Astrocyte (in vitro differentiated cells and primary cell): ENCODE measurements around the gene KCNQ1. TPM values are rescaled to one million over a fixed set of nuclear protein-coding genes. Genes with fewer than 3 reads are reported as not detected.

ENCODE experiments used
- DNase-seq: peaks from one replicate; pipeline ENCODE4 v3.0.0-alpha.2; 2010; ENCODE audit warnings: low read depth
- FAIRE-seq: peaks from 2 replicates; lab custom pipeline; 2011; peaks lifted over from hg19 to GRCh38; lab: Jason Lieb, UNC
- H2AFZ ChIP-seq: 2 replicates; pipeline ENCODE4 v1.6.0; 2012; ENCODE audit warnings: low read depth, low read length, inconsistent platforms
- H3K27ac ChIP-seq: 2 replicates; pipeline ENCODE4 v1.5.1; 2011; ENCODE audit warnings: low read depth, low read length, inconsistent platforms
- H3K27me3 ChIP-seq: 2 replicates; pipeline ENCODE4 v1.6.0; 2011; ENCODE audit warnings: low read length, inconsistent platforms; ENCODE audit not compliant: insufficient read depth
- H3K36me3 ChIP-seq: 2 replicates; pipeline ENCODE4 v1.5.1; 2011; ENCODE audit warnings: low read length, inconsistent platforms; ENCODE audit not compliant: insufficient read depth
- H3K4me1 ChIP-seq: 2 replicates; pipeline ENCODE4 v1.5.1; 2011; ENCODE audit warnings: low read length, inconsistent platforms; ENCODE audit not compliant: insufficient read depth
- H3K4me2 ChIP-seq: 2 replicates; pipeline ENCODE4 v1.6.0; 2012; ENCODE audit warnings: low read length, inconsistent platforms
- H3K4me3 ChIP-seq: 2 replicates; pipeline ENCODE4 v1.5.1; 2011; ENCODE audit warnings: low read depth, mild to moderate bottlenecking, low read length, inconsistent platforms; ENCODE audit not compliant: insufficient read depth
- H3K79me2 ChIP-seq: 2 replicates; pipeline ENCODE4 v1.6.0; 2012; ENCODE audit warnings: mild to moderate bottlenecking, low read length, inconsistent platforms; ENCODE audit not compliant: insufficient read depth
- H3K9ac ChIP-seq: 2 replicates; pipeline ENCODE4 v1.6.0; 2012; ENCODE audit warnings: mild to moderate bottlenecking, low read length, inconsistent platforms
- H3K9me3 ChIP-seq: 2 replicates; pipeline ENCODE4 v1.5.1; 2012; ENCODE audit warnings: low read depth, mild to moderate bottlenecking, low read length, inconsistent platforms; ENCODE audit not compliant: insufficient read depth
- H4K20me1 ChIP-seq: 2 replicates; pipeline ENCODE4 v1.6.0; 2012; ENCODE audit warnings: low read length, inconsistent platforms; ENCODE audit not compliant: insufficient read depth
- H3K27ac Mint-ChIP-seq: one replicate; pipeline ENCODE4 v1.8.0; 2021; ENCODE audit warnings: mild to moderate bottlenecking, mixed read lengths; ENCODE audit not compliant: unreplicated experiment
- H3K27me3 Mint-ChIP-seq: one replicate; pipeline ENCODE4 v1.8.0; 2021; ENCODE audit warnings: low read depth, mixed read lengths; ENCODE audit not compliant: unreplicated experiment
- H3K36me3 Mint-ChIP-seq: one replicate; pipeline ENCODE4 v1.8.0; 2021; ENCODE audit warnings: low read depth, mixed read lengths; ENCODE audit not compliant: unreplicated experiment
- H3K4me1 Mint-ChIP-seq: one replicate; pipeline ENCODE4 v1.8.0; 2021; ENCODE audit warnings: low read depth, mixed read lengths; ENCODE audit not compliant: unreplicated experiment
- H3K4me3 Mint-ChIP-seq: one replicate; pipeline ENCODE4 v1.8.0; 2021; ENCODE audit warnings: mild to moderate bottlenecking, moderate library complexity, mixed read lengths; ENCODE audit not compliant: unreplicated experiment
- H3K9me3 Mint-ChIP-seq: one replicate; pipeline ENCODE4 v1.8.0; 2021; ENCODE audit warnings: mild to moderate bottlenecking, mixed read lengths; ENCODE audit not compliant: unreplicated experiment
- EZH2 ChIP-seq: IDR thresholded peaks from 2 replicates; pipeline ENCODE4 v1.6.1; 2012; ENCODE audit warnings: mild to moderate bottlenecking, low read length, inconsistent platforms; ENCODE audit not compliant: insufficient read depth
- total RNA-seq: library from RNA; stranded (reverse); gene quantifications from 2 replicates; pipeline ENCODE4 v1.2.1, GENCODE V29; 2021
- TF ChIP-seq, protein P1 (sequence below): IDR thresholded peaks from 2 replicates; pipeline ENCODE4 v1.5.1; 2011; ENCODE audit warnings: low read depth, mild to moderate bottlenecking, inconsistent platforms, low read length, moderate library complexity; ENCODE audit not compliant: insufficient read depth

The KCNQ1 gene
- total RNA-seq, 1 donor from 2014 or later = not detected

DNA sequence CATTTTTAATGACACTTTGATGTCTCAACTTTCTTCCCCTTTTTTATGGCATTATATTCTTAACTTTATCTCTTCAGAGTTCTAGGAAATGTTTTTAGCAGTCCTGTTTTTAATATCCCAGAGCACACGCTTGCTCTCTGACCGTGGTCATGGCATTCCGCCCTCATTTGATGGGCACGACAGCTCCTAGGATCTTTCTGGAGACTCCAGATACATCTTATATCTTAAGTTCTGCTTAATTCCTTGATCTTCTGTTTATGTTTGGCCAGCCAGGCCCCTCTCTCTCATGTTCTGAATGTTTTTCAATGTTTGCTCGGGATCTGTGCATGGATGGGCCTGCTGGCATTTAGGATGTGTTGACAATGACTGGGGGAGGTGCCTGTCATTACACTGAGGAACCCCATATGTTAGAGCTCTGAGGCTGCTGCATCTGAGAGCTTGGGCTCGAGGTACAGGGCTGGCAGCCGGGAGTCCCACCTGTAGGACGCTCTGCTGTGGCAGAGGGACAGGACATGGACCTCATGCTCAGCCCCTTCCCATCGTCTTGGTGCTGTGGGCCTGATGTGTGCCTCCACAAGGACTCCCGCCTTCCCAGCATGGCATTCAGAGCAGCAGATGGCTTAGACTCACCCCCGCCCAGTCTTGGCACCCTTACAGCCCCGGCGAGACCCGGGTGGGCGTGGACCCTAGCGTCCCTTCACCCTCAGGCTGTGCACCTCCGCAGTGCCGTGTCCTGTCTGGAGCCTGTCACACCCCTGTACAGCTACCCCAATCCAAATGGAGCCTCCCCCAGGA lies 365.8 kb downstream of the KCNQ1 start:
- Histone ChIP-seq H3K4me1 (peaks cover 8% of the 10 kb centered on the region), H3K36me3 (no peaks in the 10 kb centered on the region), H3K9me3 (peaks cover 4% of the 10 kb centered on the region), H4K20me1 (no peaks in the 10 kb centered on the region), H3K27ac (no peak overlapping the region), H3K4me2 (no peak overlapping the region), H3K4me3 (no peak overlapping the region), H3K27me3 (peaks cover 18% of the 10 kb centered on the region), H3K9ac (no peak overlapping the region), H3K79me2 (no peaks in the 10 kb centered on the region), H2AFZ (no peak overlapping the region)
- Mint-ChIP-seq H3K27me3 (peaks cover 56% of the 10 kb centered on the region), H3K9me3 (peaks cover 17% of the 10 kb centered on the region), H3K4me1 (no peaks in the 10 kb centered on the region), H3K36me3 (no peaks in the 10 kb centered on the region), H3K27ac (peak overlapping the region; percentile 34), H3K4me3 (no peak overlapping the region)
- no peak for TF ChIP-seq EZH2
- TF ChIP-seq, protein P1, sequence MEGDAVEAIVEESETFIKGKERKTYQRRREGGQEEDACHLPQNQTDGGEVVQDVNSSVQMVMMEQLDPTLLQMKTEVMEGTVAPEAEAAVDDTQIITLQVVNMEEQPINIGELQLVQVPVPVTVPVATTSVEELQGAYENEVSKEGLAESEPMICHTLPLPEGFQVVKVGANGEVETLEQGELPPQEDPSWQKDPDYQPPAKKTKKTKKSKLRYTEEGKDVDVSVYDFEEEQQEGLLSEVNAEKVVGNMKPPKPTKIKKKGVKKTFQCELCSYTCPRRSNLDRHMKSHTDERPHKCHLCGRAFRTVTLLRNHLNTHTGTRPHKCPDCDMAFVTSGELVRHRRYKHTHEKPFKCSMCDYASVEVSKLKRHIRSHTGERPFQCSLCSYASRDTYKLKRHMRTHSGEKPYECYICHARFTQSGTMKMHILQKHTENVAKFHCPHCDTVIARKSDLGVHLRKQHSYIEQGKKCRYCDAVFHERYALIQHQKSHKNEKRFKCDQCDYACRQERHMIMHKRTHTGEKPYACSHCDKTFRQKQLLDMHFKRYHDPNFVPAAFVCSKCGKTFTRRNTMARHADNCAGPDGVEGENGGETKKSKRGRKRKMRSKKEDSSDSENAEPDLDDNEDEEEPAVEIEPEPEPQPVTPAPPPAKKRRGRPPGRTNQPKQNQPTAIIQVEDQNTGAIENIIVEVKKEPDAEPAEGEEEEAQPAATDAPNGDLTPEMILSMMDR = no peak
- DNase-seq (no peak), FAIRE-seq (no peak)

DNA sequence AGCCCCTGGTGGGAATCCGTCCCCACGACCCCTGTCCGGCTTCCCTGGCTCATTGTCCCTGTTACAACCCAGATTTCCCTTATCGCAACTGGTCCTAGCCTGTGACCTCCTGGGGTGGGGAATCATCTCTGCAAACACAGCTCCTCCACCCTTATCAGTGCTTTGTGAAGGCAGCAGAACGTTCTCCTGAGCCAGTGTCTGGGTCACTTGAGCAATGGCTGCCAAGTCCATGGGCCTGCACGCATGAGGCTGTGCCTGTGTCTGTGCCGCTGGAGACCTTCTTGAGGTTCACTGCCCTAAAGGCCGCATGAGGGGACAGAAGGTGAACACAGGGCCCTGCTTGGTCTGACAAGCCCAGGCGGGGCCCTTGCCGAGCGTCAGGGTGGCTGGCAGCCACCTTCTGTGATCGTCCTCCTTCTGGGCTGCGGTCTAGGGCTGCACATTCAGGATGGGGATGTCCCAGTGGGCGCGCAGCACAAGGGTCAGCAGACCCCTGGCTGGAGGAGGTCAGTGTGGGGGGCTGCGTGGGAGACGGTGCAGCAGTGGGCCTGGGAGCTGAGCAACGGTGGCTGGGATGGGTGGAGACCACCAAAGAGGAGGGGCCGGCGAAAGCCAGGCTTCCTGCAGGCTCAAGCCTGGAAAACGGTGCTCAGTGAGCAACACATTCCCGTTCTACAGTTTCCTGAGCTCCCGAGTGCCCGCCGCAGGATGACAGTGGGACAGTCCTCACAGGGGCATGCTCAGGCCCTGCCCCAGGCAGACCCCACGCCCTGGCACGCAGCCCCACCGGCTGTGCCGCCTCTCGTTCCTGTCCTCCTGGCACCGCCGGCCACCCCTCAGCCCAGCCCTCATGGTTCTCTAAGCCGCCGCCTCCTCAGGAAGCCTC lies 366.6 kb downstream of the KCNQ1 start:
- FAIRE-seq = no peak
- H3K9me3 Mint-ChIP-seq = peaks cover 21% of the 10 kb centered on the region
- peaks cover 56% of the 10 kb centered on the region for H3K27me3 Mint-ChIP-seq
- H3K27ac Mint-ChIP-seq = peak overlapping the region; percentile 34
- TF ChIP-seq, protein P1 = no peak
- no peak for TF ChIP-seq EZH2
- no peak overlapping the region for H3K4me2 ChIP-seq
- peaks cover 14% of the 10 kb centered on the region for H3K27me3 ChIP-seq
- no peaks in the 10 kb centered on the region for H3K4me1 Mint-ChIP-seq
- DNase-seq = no peak
- no peaks in the 10 kb centered on the region for H3K36me3 Mint-ChIP-seq
- H3K27ac ChIP-seq = no peak overlapping the region
- no peak overlapping the region for H3K4me3 ChIP-seq
- no peaks in the 10 kb centered on the region for H4K20me1 ChIP-seq
- no peaks in the 10 kb centered on the region for H3K36me3 ChIP-seq
- H3K4me1 ChIP-seq = peaks cover 8% of the 10 kb centered on the region
- no peak overlapping the region for H3K4me3 Mint-ChIP-seq
- H3K79me2 ChIP-seq = no peaks in the 10 kb centered on the region
- no peak overlapping the region for H2AFZ ChIP-seq
- no peak overlapping the region for H3K9ac ChIP-seq
- H3K9me3 ChIP-seq = peaks cover 11% of the 10 kb centered on the region
